Activated CD4-positive, alpha-beta T cell treated with anti-CD3 and anti-CD28 coated beads, Interleukin-2, amount 50 U/mL, for 24 hours (primary cell): ENCODE results near the gene TAX1BP3.
A peak's percentile ranks its signal among the peaks of the same experiment; 100 is the strongest.

Experiments used
- DNase-seq, 2 donors: peaks; one replicate each; pipeline ENCODE4 v3.0.0-alpha.2; 2020; ENCODE audit warnings: low read depth in 1 of 2, low spot score in 1 of 2

TAX1BP3 gene

DNA sequence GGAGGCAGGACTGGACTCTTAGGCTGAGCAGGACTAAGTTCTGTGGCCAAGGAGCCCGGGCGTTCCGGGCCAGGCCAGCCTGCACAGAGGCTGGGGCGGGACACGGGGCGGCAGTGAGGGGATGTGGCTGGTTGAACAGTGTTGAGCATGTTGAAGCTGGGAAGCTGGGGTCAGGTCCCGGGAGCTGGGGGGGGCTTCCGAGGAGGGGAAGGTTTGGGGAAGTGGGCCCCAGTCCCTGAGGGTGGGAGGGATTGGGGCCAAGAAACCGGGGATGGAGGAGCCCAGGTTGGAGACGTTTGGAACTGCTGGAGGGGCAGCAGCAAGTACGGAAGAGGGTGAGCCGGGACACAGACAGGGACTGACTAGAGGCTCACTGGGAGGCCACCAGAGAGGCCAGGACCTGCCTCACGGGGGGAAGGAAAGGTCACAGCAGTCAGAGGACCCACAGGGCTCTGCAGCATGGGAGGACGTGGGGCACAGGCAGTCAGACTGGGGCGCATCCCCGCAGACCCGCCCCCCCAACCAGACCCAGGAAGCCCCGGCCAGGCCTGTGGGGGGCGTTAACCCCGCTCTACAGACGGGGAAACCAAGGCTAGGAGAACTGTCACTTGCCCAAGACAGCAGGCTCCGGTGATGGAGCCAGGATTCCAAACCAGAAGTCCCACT, 9.5 kb downstream of the TAX1BP3 start:
- DNase-seq, result no peak

- no peak for DNase-seq
These were observed 10.2 kb downstream of the TAX1BP3 start for GRCh38 chr17:3657874-3658783.

- no peak for DNase-seq
These were observed 10.8 kb downstream of the TAX1BP3 start for GRCh38 chr17:3657588-3657869.

GRCh38 chr17:3656755-3657587, 11.4 kb downstream of the TAX1BP3 start:
- DNase-seq, result no peak

GRCh38 chr17:3656353-3656752, 12.0 kb downstream of the TAX1BP3 start:
- no peak for DNase-seq

- no peak for DNase-seq
These were observed 12.6 kb downstream of the TAX1BP3 start for GRCh38 chr17:3655766-3656165.

- DNase-seq, result no peak
These were observed 20.4 kb downstream of the TAX1BP3 start for GRCh38 chr17:3647769-3648555.

DNA sequence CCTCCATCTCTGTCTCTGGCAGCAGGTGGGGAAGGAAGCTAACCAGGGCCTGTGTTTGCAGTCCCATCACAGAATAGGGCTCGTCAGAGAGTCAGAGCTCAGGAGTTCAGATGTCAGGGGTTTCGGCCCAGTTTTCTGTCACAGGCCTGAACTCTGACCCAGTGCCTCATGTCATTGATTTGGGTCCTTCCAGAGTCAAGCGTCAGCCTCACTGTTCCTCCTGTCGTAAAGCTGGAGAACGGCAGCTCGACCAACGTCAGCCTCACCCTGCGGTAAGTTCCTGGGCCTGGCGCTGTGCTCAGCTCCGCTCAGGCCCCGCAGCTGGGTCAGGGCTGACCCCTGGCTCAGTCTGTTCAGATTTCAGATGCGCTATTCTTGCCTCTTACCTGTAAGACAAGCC, 21.1 kb downstream of the TAX1BP3 start:
- DNase-seq, result no peak

- DNase-seq, result no peak
These were observed 23.1 kb downstream of the TAX1BP3 start for GRCh38 chr17:3645310-3645709.

DNA sequence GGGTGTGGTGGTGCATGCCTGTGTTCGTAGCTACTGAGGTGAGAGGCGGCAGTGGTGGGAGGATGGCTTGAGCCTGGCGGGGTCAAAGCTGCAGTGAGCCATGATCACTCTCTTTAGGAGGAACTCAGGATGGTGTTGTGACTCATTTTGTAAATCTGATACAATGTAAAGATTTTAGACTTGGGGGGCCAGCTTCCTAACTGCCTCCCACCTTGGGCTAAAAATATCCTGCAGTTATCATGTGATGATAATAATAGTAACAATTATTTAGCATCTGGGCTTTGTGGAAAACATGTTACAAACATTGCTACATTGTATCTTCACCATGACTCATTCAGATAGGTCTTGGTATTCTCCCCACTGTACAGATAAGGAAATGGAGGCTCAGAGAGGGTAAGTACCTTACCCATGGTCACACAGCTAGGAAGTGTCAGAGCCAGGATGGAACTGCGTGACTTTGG, 24.5 kb downstream of the TAX1BP3 start:
- DNase-seq, result no peak

GRCh38 chr17:3641717-3642486, 26.5 kb downstream of the TAX1BP3 start:
- no peak for DNase-seq

- DNase-seq, result no peak
These were observed 27.4 kb downstream of the TAX1BP3 start for GRCh38 chr17:3641014-3641413.

- no peak for DNase-seq
These were observed 28.3 kb downstream of the TAX1BP3 start for GRCh38 chr17:3639981-3640596.

- DNase-seq, result no peak
These were observed 31.4 kb downstream of the TAX1BP3 start for GRCh38 chr17:3636908-3637373.

DNA sequence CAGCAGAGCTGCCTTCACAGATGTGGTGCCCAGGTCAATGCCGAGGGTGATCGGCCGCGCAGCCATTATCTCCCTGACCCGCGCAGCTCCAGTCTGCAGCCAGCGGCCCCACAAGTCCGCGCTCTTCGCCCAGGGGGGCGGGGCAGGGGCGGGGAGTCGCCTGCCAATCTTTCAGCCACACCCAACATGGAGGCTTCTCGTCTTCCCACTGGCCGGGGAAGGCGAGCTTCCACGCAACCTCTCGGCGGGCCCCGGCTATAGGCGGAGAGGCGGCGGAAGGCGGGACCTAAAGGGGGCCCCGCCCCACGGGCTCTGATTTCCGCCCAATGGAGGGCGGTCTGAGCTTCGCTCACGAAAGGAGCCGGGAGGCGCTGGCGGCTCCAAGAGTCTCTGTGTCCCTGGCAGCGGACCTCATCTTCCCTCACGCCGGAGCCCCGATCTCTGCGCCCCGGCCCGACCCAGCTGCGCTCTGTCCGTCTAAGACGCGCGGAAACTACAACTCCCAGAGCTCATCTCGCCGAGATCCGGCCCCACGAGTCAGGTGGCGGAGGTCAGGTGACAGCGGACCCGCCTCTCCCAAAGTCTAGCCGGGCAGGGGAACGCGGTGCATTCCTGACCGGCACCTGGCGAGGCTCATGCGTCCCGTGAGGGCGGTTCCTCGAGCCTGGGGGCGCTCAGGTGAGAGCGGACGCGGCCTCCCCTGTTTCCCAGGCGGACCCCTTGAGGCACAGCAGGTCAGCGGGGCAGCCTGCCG, 32.0 kb downstream of the TAX1BP3 start, which contains the start of the genes CTNS and SHPK:
CTNS (plus strand) TSS at position 607 of the 754 bp plus-strand sequence. CDS start 3,447 bp downstream, outside the sequence.
SHPK (minus strand) TSS at position 97 of the 754 bp plus-strand sequence; CDS start at position 66, 31 bp downstream.
- peak; percentile 88 to 93 for DNase-seq

GRCh38 chr17:3635474-3636153, 32.8 kb downstream of the TAX1BP3 start:
- no peak for DNase-seq

GRCh38 chr17:3632287-3632686, 36.1 kb downstream of the TAX1BP3 start:
- DNase-seq, result no peak

- DNase-seq, result no peak
These were observed 37.6 kb downstream of the TAX1BP3 start for GRCh38 chr17:3630781-3631180.
